ENCODE results near the gene CXCR6.

DNA sequence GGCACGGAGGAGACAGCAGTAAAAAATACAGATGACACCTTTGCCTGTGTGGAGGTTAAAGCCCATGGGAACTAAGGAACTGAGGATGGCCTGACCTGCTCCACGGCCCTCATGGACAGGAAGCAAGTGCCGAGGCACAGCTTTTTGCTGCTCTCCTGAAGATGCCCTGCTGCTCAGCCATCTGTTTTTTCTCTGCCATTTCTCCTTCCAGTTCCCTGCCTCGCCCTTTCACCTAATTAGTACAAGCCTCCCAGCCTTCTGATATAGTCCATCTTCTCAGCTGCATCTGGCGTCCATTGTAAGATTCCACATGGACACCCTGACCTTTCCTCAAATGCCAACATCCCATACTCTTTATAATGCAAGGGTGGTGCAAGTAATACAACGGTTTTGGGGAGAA is 11.8 kb upstream of the CXCR6 start:
- no peak for TF ChIP-seq CTCF (IDR thresholded peaks at IDR 0.05; ENCODE audit: low read length)
- TF ChIP-seq EZH2phosphoT487 (IDR thresholded peaks at IDR 0.05; ENCODE audit: low read length): no peak
